ENCODE measurements around the gene TMEM269.

The TMEM269 gene

GRCh38 chr1:42848823-42849537, 64.2 kb downstream of the TMEM269 start:
- DNase-seq (ENCODE audit: low spot score) = no peak

- no peak for DNase-seq (ENCODE audit: low spot score)
Observed at GRCh38 chr1:42849944-42850343, 65.2 kb downstream of the TMEM269 start.

All from AG08395 (cell line).